KG1 (cell line): ENCODE results near the gene UBE2J2.

Experiments
- DNase-seq: peaks from one replicate; lab custom pipeline; 2025; lab: John Stamatoyannopoulos, UW

Gene UBE2J2

GRCh38 chr1:1211541-1212441 is 61.9 kb downstream of the UBE2J2 start:
- DNase-seq = no peak

GRCh38 chr1:1210726-1211540 is 62.7 kb downstream of the UBE2J2 start:
- DNase-seq = no peak

- DNase-seq = peak; percentile 21
Observed at GRCh38 chr1:1208713-1209433, 64.8 kb downstream of the UBE2J2 start.

GRCh38 chr1:1207571-1207892 is 66.1 kb downstream of the UBE2J2 start:
- no peak for DNase-seq

- DNase-seq = no peak
Observed at GRCh38 chr1:1206966-1207531, 66.6 kb downstream of the UBE2J2 start.

GRCh38 chr1:1206376-1206965 is 67.2 kb downstream of the UBE2J2 start, which contains the start of gene TNFRSF18:
TNFRSF18 (minus strand) TSS chr1:1206592; CDS start chr1:1206571, 21 bp downstream.
- DNase-seq = no peak

GRCh38 chr1:1205769-1206375 is 67.8 kb downstream of the UBE2J2 start:
- DNase-seq = no peak

- DNase-seq = no peak
Observed at GRCh38 chr1:1204998-1205768, 68.5 kb downstream of the UBE2J2 start.

- DNase-seq = no peak
Observed at GRCh38 chr1:1204425-1204920, 69.2 kb downstream of the UBE2J2 start.
